GM19395 (cell line): ENCODE data around the gene ENTREP1.

Source experiments
- ATAC-seq: cut with Tn5 transposase; IDR thresholded peaks from one replicate; pipeline ENCODE4 v1.9.1; 2021; ENCODE audit warnings: mild to moderate bottlenecking, moderate library complexity; ENCODE audit not compliant: unreplicated experiment

ENTREP1 gene

GRCh38 chr9:69319324-69320025 is 5.5 kb upstream of the ENTREP1 start:
- no peak for ATAC-seq

GRCh38 chr9:69322256-69322655 is 2.8 kb upstream of the ENTREP1 start:
- no peak for ATAC-seq

- ATAC-seq, result no peak
Measured at GRCh38 chr9:69323861-69324260, 1.2 kb upstream of the ENTREP1 start.

GRCh38 chr9:69325409-69326212 is 596 bp downstream of the ENTREP1 start:
- ATAC-seq, result no peak

GRCh38 chr9:69326261-69326660 is 1.2 kb downstream of the ENTREP1 start:
- no peak for ATAC-seq

GRCh38 chr9:69330580-69330979 is 5.6 kb downstream of the ENTREP1 start:
- no peak for ATAC-seq

- ATAC-seq, result no peak
Measured at GRCh38 chr9:69331444-69331843, 6.4 kb downstream of the ENTREP1 start.

- ATAC-seq, result no peak
Measured at GRCh38 chr9:69332067-69332685, 7.2 kb downstream of the ENTREP1 start.

- no peak for ATAC-seq
Measured at GRCh38 chr9:69333716-69334115, 8.7 kb downstream of the ENTREP1 start.

- no peak for ATAC-seq
Measured at GRCh38 chr9:69334317-69334716, 9.3 kb downstream of the ENTREP1 start.

GRCh38 chr9:69339620-69340019 is 14.6 kb downstream of the ENTREP1 start:
- ATAC-seq, result no peak

GRCh38 chr9:69340631-69341030 is 15.6 kb downstream of the ENTREP1 start:
- ATAC-seq, result no peak

GRCh38 chr9:69342769-69343168 is 17.8 kb downstream of the ENTREP1 start:
- no peak for ATAC-seq

GRCh38 chr9:69344459-69344858 is 19.4 kb downstream of the ENTREP1 start:
- ATAC-seq, result no peak

- ATAC-seq, result no peak
Measured at GRCh38 chr9:69346596-69347390, 21.8 kb downstream of the ENTREP1 start.

GRCh38 chr9:69347607-69348006 is 22.6 kb downstream of the ENTREP1 start:
- ATAC-seq, result no peak

- no peak for ATAC-seq
Measured at GRCh38 chr9:69351227-69351626, 26.2 kb downstream of the ENTREP1 start.

GRCh38 chr9:69355232-69355631 is 30.2 kb downstream of the ENTREP1 start:
- ATAC-seq, result no peak

GRCh38 chr9:69357030-69357775 is 32.2 kb downstream of the ENTREP1 start:
- ATAC-seq, result no peak

GRCh38 chr9:69357821-69358220 is 32.8 kb downstream of the ENTREP1 start:
- ATAC-seq, result no peak
